ENCODE results near the gene ATP5MK. TPM values are rescaled to one million over a fixed set of nuclear protein-coding genes. Genes with fewer than 3 reads are reported as not detected.
"Not testable (repeated sequence)": the region's sequence is repeated elsewhere in the genome, so short reads cannot be mapped to it uniquely, and the experiment has no call there.

ATP5MK gene
- total RNA-seq, 1 donor from 2014 or later: 277 TPM

- DNase-seq (ENCODE audit: extremely low read depth, low read depth, low spot score): no peak
These were observed 1.0 kb upstream of the ATP5MK start for GRCh38 chr10:103397191-103397825.

- no peak for DNase-seq (ENCODE audit: extremely low read depth, low read depth, low spot score)
These were observed 463 bp upstream of the ATP5MK start for GRCh38 chr10:103396789-103397087.

- DNase-seq (ENCODE audit: extremely low read depth, low read depth, low spot score): no peak
These were observed 565 bp downstream of the ATP5MK start for GRCh38 chr10:103395754-103396066.

- DNase-seq (ENCODE audit: extremely low read depth, low read depth, low spot score): no peak
These were observed 2.1 kb downstream of the ATP5MK start for GRCh38 chr10:103394180-103394579.

- DNase-seq (ENCODE audit: extremely low read depth, low read depth, low spot score): no peak
These were observed 13.5 kb downstream of the ATP5MK start for GRCh38 chr10:103382769-103383168.

- DNase-seq (ENCODE audit: extremely low read depth, low read depth, low spot score): no peak
These were observed 22.0 kb downstream of the ATP5MK start for GRCh38 chr10:103374263-103374662.

GRCh38 chr10:103373544-103373943, 22.7 kb downstream of the ATP5MK start:
- no peak for DNase-seq (ENCODE audit: extremely low read depth, low read depth, low spot score)

- peak; percentile 79 for DNase-seq (ENCODE audit: extremely low read depth, low read depth, low spot score)
These were observed 28.3 kb downstream of the ATP5MK start, which contains the start of gene TAF5 for GRCh38 chr10:103367782-103368518. TSS of gene TAF5 (plus strand) at chr10:103367976. CDS start at chr10:103367990, 14 bp downstream.

- no peak for DNase-seq (ENCODE audit: extremely low read depth, low read depth, low spot score)
These were observed 28.9 kb downstream of the ATP5MK start for GRCh38 chr10:103367379-103367781.

- not testable (repeated sequence) for DNase-seq (ENCODE audit: extremely low read depth, low read depth, low spot score)
These were observed 35.5 kb downstream of the ATP5MK start for GRCh38 chr10:103360791-103361190.

GRCh38 chr10:103359493-103359892, 36.8 kb downstream of the ATP5MK start:
- DNase-seq (ENCODE audit: extremely low read depth, low read depth, low spot score): not testable (repeated sequence)

GRCh38 chr10:103355906-103356599, 40.2 kb downstream of the ATP5MK start:
- no peak for DNase-seq (ENCODE audit: extremely low read depth, low read depth, low spot score)

- DNase-seq (ENCODE audit: extremely low read depth, low read depth, low spot score): not testable (repeated sequence)
These were observed 41.7 kb downstream of the ATP5MK start for GRCh38 chr10:103354567-103354966.

GRCh38 chr10:103353281-103353680, 43.0 kb downstream of the ATP5MK start:
- DNase-seq (ENCODE audit: extremely low read depth, low read depth, low spot score): no peak

GRCh38 chr10:103350517-103351260, 45.6 kb downstream of the ATP5MK start, which contains the start of gene PCGF6:
TSS of gene PCGF6 (minus strand) at chr10:103351140. CDS start at chr10:103351066, 74 bp downstream.
- no peak for DNase-seq (ENCODE audit: extremely low read depth, low read depth, low spot score)

GRCh38 chr10:103350175-103350516, 46.1 kb downstream of the ATP5MK start:
- no peak for DNase-seq (ENCODE audit: extremely low read depth, low read depth, low spot score)

Other genes starting within 250 kb of the ATP5MK start
- 38.7 and 43.9 TPM in 2 replicates for gene NT5C2, start 203.2 kb downstream of the ATP5MK start, total RNA-seq
- 0.10 TPM in 1 of 2 replicates, not detected in the other for gene RPEL1, start 150.6 kb downstream of the ATP5MK start, total RNA-seq
- gene INA, start 119.3 kb downstream of the ATP5MK start, total RNA-seq: 3.4 and 4.3 TPM in 2 replicates
- gene PCGF6, start 45.3 kb downstream of the ATP5MK start, total RNA-seq: 11.5 and 11.9 TPM in 2 replicates
- 2.7 and 2.8 TPM in 2 replicates for gene TAF5, start 28.5 kb downstream of the ATP5MK start, total RNA-seq
- 42.1 and 42.9 TPM in 2 replicates for gene PDCD11, start 151 bp upstream of the ATP5MK start, total RNA-seq
- 12.0 and 14.5 TPM in 2 replicates for gene CALHM2, start 55.9 kb upstream of the ATP5MK start, total RNA-seq
- not detected in 2 replicates for gene CALHM1, start 62.4 kb upstream of the ATP5MK start, total RNA-seq
- gene CALHM3, start 82.8 kb upstream of the ATP5MK start, total RNA-seq: not detected in 2 replicates
- gene NEURL1, start 97.2 kb upstream of the ATP5MK start, total RNA-seq: 0.05 and 0.47 TPM in 2 replicates

Measured in glomerular endothelial cell (primary cell).